ENCODE data around the gene GATA5.

GRCh38 chr20:62470001-62470400, 5.8 kb downstream of the GATA5 start:
- TF ChIP-seq CTCF (IDR thresholded peaks at IDR 0.05; ENCODE audit: insufficient read depth, low read length, poor library complexity, severe bottlenecking) (no peak), EZH2phosphoT487 (conservative IDR thresholded peaks at IDR 0.05; ENCODE audit: low read length) (no peak)

Measured in SU-DHL-6 (cell line).